Parathyroid adenoma (tissue), 2 donors: ENCODE data around the gene MYBPH.

Experiments used
- H2AFZ ChIP-seq: fragments of 300-600 bp; sonication (generic); one replicate; pipeline ENCODE4 v1.7.0; 2017; ENCODE audit warnings: antibody characterized with exemption, mild to moderate bottlenecking
- H3K27ac ChIP-seq: fragments of 300-600 bp; sonication (generic); one replicate; pipeline ENCODE4 v1.7.0; 2017
- H3K27me3 ChIP-seq: fragments of 300-600 bp; sonication (generic); one replicate; pipeline ENCODE4 v1.7.0; 2017; ENCODE audit warnings: low read length; ENCODE audit not compliant: control insufficient read depth, insufficient read depth
- H3K36me3 ChIP-seq: fragments of 300-600 bp; sonication (generic); one replicate; pipeline ENCODE4 v1.7.0; 2017; ENCODE audit warnings: low read length; ENCODE audit not compliant: control insufficient read depth, insufficient read depth
- H3K4me1 ChIP-seq: fragments of 300-600 bp; sonication (generic); one replicate; pipeline ENCODE4 v1.7.0; 2017; ENCODE audit warnings: control low read depth
- H3K4me2 ChIP-seq: fragments of 300-600 bp; sonication (generic); one replicate; pipeline ENCODE4 v1.7.0; 2017; ENCODE audit warnings: low read length
- H3K4me3 ChIP-seq: fragments of 300-600 bp; sonication (generic); one replicate; pipeline ENCODE4 v1.7.0; 2017; ENCODE audit warnings: low read depth, low read length
- H3K79me2 ChIP-seq: fragments of 300-600 bp; sonication (generic); one replicate; pipeline ENCODE4 v1.7.0; 2017; ENCODE audit warnings: control low read depth
- H3K9ac ChIP-seq: fragments of 300-600 bp; sonication (generic); one replicate; pipeline ENCODE4 v1.7.0; 2017; ENCODE audit warnings: mild to moderate bottlenecking
- H3K9me3 ChIP-seq: fragments of 300-600 bp; sonication (generic); one replicate; pipeline ENCODE4 v1.7.0; 2017; ENCODE audit warnings: low read length; ENCODE audit not compliant: control insufficient read depth
- CTCF ChIP-seq: fragments of 300-600 bp; sonication (generic); IDR thresholded peaks from one replicate; pipeline ENCODE4 v1.7.0; 2017; ENCODE audit warnings: antibody characterized with exemption, mild to moderate bottlenecking
- donor health status: primary hyperparathyroidism.

MYBPH gene

GRCh38 chr1:203214871-203215270 lies 39.2 kb upstream of the MYBPH start:
- no peaks in the 10 kb centered on the region for H3K9me3 ChIP-seq

GRCh38 chr1:203213126-203213525 lies 37.5 kb upstream of the MYBPH start:
- H3K36me3 ChIP-seq = no peaks in the 10 kb centered on the region
- no peaks in the 10 kb centered on the region for H3K79me2 ChIP-seq
- H3K4me2 ChIP-seq = no peak overlapping the region
- no peak overlapping the region for H3K4me3 ChIP-seq
- no peak overlapping the region for H3K27ac ChIP-seq
- no peak overlapping the region for H3K9ac ChIP-seq
- no peaks in the 10 kb centered on the region for H3K4me1 ChIP-seq
- H3K9me3 ChIP-seq = no peaks in the 10 kb centered on the region
- no peak overlapping the region for H2AFZ ChIP-seq
- TF ChIP-seq CTCF = no peak
- no peaks in the 10 kb centered on the region for H3K27me3 ChIP-seq

More at GRCh38 chr1:203214871-203215270, 39.2 kb upstream of the MYBPH start:
- H3K4me3 ChIP-seq = no peak overlapping the region
- no peaks in the 10 kb centered on the region for H3K79me2 ChIP-seq
- no peaks in the 10 kb centered on the region for H3K27me3 ChIP-seq
- H2AFZ ChIP-seq = no peak overlapping the region
- H3K4me1 ChIP-seq = no peaks in the 10 kb centered on the region
- no peaks in the 10 kb centered on the region for H3K36me3 ChIP-seq
- no peak overlapping the region for H3K27ac ChIP-seq
- H3K4me2 ChIP-seq = no peak overlapping the region
- no peak overlapping the region for H3K9ac ChIP-seq
- TF ChIP-seq CTCF = no peak

GRCh38 chr1:203211812-203212211 lies 36.2 kb upstream of the MYBPH start:
- H3K36me3 ChIP-seq = no peaks in the 10 kb centered on the region
- H3K79me2 ChIP-seq = no peaks in the 10 kb centered on the region
- no peak overlapping the region for H2AFZ ChIP-seq
- no peak overlapping the region for H3K4me3 ChIP-seq
- H3K9ac ChIP-seq = no peak overlapping the region
- H3K4me1 ChIP-seq = no peaks in the 10 kb centered on the region
- H3K4me2 ChIP-seq = no peak overlapping the region
- no peak overlapping the region for H3K27ac ChIP-seq
- no peak for TF ChIP-seq CTCF
- no peaks in the 10 kb centered on the region for H3K9me3 ChIP-seq
- no peaks in the 10 kb centered on the region for H3K27me3 ChIP-seq

GRCh38 chr1:203210988-203211387 lies 35.4 kb upstream of the MYBPH start:
- H3K27me3 ChIP-seq = no peaks in the 10 kb centered on the region
- no peak overlapping the region for H2AFZ ChIP-seq
- H3K9ac ChIP-seq = no peak overlapping the region
- no peak overlapping the region for H3K4me2 ChIP-seq
- H3K79me2 ChIP-seq = no peaks in the 10 kb centered on the region
- no peak for TF ChIP-seq CTCF
- H3K27ac ChIP-seq = no peak overlapping the region
- no peak overlapping the region for H3K4me3 ChIP-seq
- H3K36me3 ChIP-seq = no peaks in the 10 kb centered on the region
- H3K9me3 ChIP-seq = no peaks in the 10 kb centered on the region
- H3K4me1 ChIP-seq = no peaks in the 10 kb centered on the region

- H3K27me3 ChIP-seq = no peaks in the 10 kb centered on the region
- no peaks in the 10 kb centered on the region for H3K79me2 ChIP-seq
Measured at GRCh38 chr1:203210350-203210749, 34.7 kb upstream of the MYBPH start.

More at GRCh38 chr1:203210350-203210749, 34.7 kb upstream of the MYBPH start:
- Histone ChIP-seq H3K36me3 (no peaks in the 10 kb centered on the region), H3K4me3 (no peak overlapping the region), H3K4me1 (no peaks in the 10 kb centered on the region), H3K27ac (no peak overlapping the region), H3K4me2 (no peak overlapping the region), H2AFZ (no peak overlapping the region), H3K9me3 (no peaks in the 10 kb centered on the region), H3K9ac (no peak overlapping the region)
- no peak for TF ChIP-seq CTCF
